Esophagus squamous epithelium (tissue), 5 donors: ENCODE data around the gene MAP3K19. TPM values are rescaled to one million over a fixed set of nuclear protein-coding genes. Genes with fewer than 3 reads are reported as not detected.

Experiments
- DNase-seq: peaks from one replicate; lab custom pipeline; 2025; lab: John Stamatoyannopoulos, UW
- H3K27ac ChIP-seq, 4 donors: fragments of 200-600 bp; sonication (generic); one replicate each; pipeline ENCODE4 v1.5.1; 2016 to 2019; ENCODE audit warnings: mild to moderate bottlenecking in 1 of 4
- H3K27me3 ChIP-seq, 4 donors: fragments of 200-600 bp; sonication (generic); 1 replicate in 3 of 4; 2 replicates in 1 of 4; pipeline versions ENCODE4 v1.5.1 to v1.6.0; 2017 to 2021; ENCODE audit warnings: antibody characterized with exemption in 1 of 4
- H3K36me3 ChIP-seq, 3 donors: fragments of 200-600 bp; sonication (generic); one replicate each; pipeline ENCODE4 v1.5.1; 2016 to 2019
- H3K4me1 ChIP-seq, 3 donors: fragments of 200-600 bp; sonication (generic); one replicate each; pipeline ENCODE4 v1.5.1; 2017 to 2019
- H3K4me3 ChIP-seq, 4 donors: fragments of 200-600 bp; sonication (generic); 1 replicate in 3 of 4; 2 replicates in 1 of 4; pipeline ENCODE4 v1.5.1; 2016 to 2019; ENCODE audit warnings: mild to moderate bottlenecking in 2 of 4, moderate library complexity in 1 of 4
- H3K9me3 ChIP-seq, 3 donors: fragments of 200-600 bp; sonication (generic); one replicate each; pipeline ENCODE4 v1.5.1; 2016 to 2019
- CTCF ChIP-seq, 6 experiments: fragments of 450-650 bp in 4 of 6; fragments of 200-600 bp in 2 of 6; sonication (generic) in 2 of 6; IDR thresholded peaks; one replicate each; pipeline ENCODE4 v1.5.1; 2016 to 2019; ENCODE audit warnings: antibody characterized with exemption in 6 of 6, mild to moderate bottlenecking in 4 of 6, moderate library complexity in 4 of 6
- POLR2A ChIP-seq, 4 donors: fragments of 450-650 bp; IDR thresholded peaks; one replicate each; pipeline ENCODE4 v1.6.1; 2017; ENCODE audit warnings: antibody characterized with exemption in 4 of 4, mild to moderate bottlenecking in 4 of 4, moderate library complexity in 3 of 4
- WGBS, 2 donors: methylation state at CpG; one replicate each; pipeline ENCODE4 v1.1.5; 2018; 5-methylcytosine and 5-hydroxymethylcytosine counted together
- intact Hi-C: fragments of 100-400 bp; cut with DNase I; formaldehyde crosslinking; loops from one replicate; pipeline ENCODE4 v1.15.0; 2022
- total RNA-seq, 4 donors: library from RNA; depleted of rRNA; stranded (reverse); fragments of >200 nt; gene quantifications; one replicate each; pipeline ENCODE4 v1.1.0, GENCODE V29; 2016
- donor health status: DM: yes; HTN: yes; CAD: no.

MAP3K19 gene
- total RNA-seq, 4 donors from 2014 or later = not detected

- H3K9me3 ChIP-seq = no peaks in the 10 kb centered on the region
- H3K27me3 ChIP-seq = no peaks in the 10 kb centered on the region
- H3K27ac ChIP-seq = no peak overlapping the region
- intact Hi-C loops = no loop called here
- no peak for TF ChIP-seq CTCF (IDR thresholded peaks at IDR 0.05)
- no peak for TF ChIP-seq POLR2A (IDR thresholded peaks at IDR 0.05)
- no peak overlapping the region for H3K4me3 ChIP-seq
- peaks cover 0 to 67% (median 3%) of the 10 kb centered on the region in 3 donors for H3K4me1 ChIP-seq
- H3K36me3 ChIP-seq = peaks cover 0 to 17% (median 4%) of the 10 kb centered on the region in 3 donors
- DNase-seq = no peak
- WGBS, 2 donors = 67 to 83% methylated on average over 3 of the region's 3 CpGs
These were observed 114.3 kb downstream of the MAP3K19 start for GRCh38 chr2:134932864-134933526.

- no peaks in the 10 kb centered on the region for H3K9me3 ChIP-seq
- DNase-seq = no peak
- no peak overlapping the region for H3K27ac ChIP-seq
- intact Hi-C loops = no loop called here
- 34 to 49% methylated on average over 3 of the region's 3 CpGs for WGBS, 2 donors
- peaks cover 11 to 77% (median 30%) of the 10 kb centered on the region in 3 donors for H3K4me1 ChIP-seq
- H3K27me3 ChIP-seq = no peaks in the 10 kb centered on the region
- no peak overlapping the region for H3K4me3 ChIP-seq
- peaks cover 0 to 17% (median 0%) of the 10 kb centered on the region in 3 donors for H3K36me3 ChIP-seq
- no peak for TF ChIP-seq POLR2A (IDR thresholded peaks at IDR 0.05)
- no peak for TF ChIP-seq CTCF (IDR thresholded peaks at IDR 0.05)
These were observed 120.1 kb downstream of the MAP3K19 start for GRCh38 chr2:134927195-134927594.

GRCh38 chr2:134926231-134926931 lies 120.9 kb downstream of the MAP3K19 start:
- WGBS, 2 donors = 58 to 69% methylated on average over 3 of the region's 3 CpGs
- no peak for TF ChIP-seq CTCF (IDR thresholded peaks at IDR 0.05)
- Histone ChIP-seq H3K27me3 (no peaks in the 10 kb centered on the region), H3K36me3 (peaks cover 0 to 17% (median 0%) of the 10 kb centered on the region in 3 donors), H3K9me3 (no peaks in the 10 kb centered on the region), H3K4me1 (peaks cover 11 to 80% (median 35%) of the 10 kb centered on the region in 3 donors), H3K4me3 (no peak overlapping the region), H3K27ac (no peak overlapping the region)
- DNase-seq = no peak
- intact Hi-C loops = no loop called here

DNA sequence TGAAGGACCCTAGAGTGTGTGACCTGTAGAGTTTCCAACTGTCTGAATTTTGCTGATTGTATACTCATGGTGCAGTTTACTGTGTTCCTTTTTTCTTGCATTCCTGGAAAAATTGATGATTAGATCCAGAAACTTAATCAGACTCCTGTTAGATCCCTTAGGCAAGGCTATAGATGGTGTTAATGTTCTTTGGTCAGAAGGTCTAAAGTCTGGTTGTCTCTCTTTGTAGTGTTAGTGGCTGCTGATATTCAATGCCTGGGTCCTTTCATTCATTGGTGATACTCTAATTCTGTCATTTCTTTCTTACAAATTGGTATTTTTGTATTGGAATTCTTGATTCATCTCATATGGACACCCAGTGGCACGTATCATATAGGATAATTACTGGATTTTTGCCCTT lies 122.3 kb downstream of the MAP3K19 start:
- intact Hi-C loops = no loop called here
- Histone ChIP-seq H3K4me1 (peaks cover 19 to 85% (median 46%) of the 10 kb centered on the region in 3 donors), H3K27ac (no peak overlapping the region), H3K27me3 (no peaks in the 10 kb centered on the region), H3K9me3 (no peaks in the 10 kb centered on the region), H3K4me3 (no peak overlapping the region), H3K36me3 (peaks cover 0 to 17% (median 0%) of the 10 kb centered on the region in 3 donors)
- 86 to 100% methylated on average over 1 of the region's 1 CpG for WGBS, 2 donors
- DNase-seq = no peak
- TF ChIP-seq POLR2A (IDR thresholded peaks at IDR 0.05) (no peak), CTCF (IDR thresholded peaks at IDR 0.05) (no peak)
